Superior temporal gyrus (tissue), 1 donor: ENCODE results near the gene LRP5.

Experiments
- DNase-seq: peaks from one replicate; pipeline ENCODE4 v3.0.0-alpha.2; 2016; ENCODE audit errors: extremely low spot score

The LRP5 gene

DNA sequence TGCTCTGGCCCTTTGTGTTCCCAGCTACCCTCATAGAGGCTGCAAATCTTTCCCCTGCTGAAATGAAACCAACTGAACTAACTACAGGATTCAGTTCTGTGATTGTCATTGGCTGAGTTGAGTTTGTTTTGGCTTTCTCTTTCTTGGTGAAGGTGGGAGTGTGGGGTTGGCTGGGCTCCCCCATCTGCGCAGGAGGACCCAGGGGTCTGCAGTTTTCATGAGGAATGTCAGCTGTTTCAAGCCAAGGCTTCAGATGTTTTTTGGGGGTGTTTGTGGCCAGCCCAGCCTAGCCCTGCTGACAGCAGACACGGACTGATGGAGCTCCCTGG is 34.0 kb downstream of the LRP5 start:
- no peak for DNase-seq

DNA sequence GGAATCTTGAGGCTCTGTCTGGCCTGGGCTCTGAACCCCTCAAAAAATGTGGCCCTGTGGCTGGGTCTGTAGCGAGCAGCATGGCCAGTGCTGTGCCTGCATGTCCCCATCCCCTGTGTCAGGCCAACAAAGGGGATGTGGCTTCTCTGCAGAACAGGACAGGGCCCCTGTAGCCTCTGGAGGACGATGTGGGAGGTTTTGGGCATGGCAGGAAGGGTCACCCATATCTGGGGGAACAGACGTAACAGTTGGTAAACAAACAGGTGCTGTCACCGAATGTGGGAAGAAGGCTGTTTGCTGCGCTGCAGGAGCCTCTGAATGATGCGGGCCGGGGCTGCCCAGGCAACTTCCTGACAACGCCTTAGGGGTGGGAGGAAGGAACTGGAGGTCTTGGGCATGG is 35.0 kb downstream of the LRP5 start:
- DNase-seq, result no peak

DNA sequence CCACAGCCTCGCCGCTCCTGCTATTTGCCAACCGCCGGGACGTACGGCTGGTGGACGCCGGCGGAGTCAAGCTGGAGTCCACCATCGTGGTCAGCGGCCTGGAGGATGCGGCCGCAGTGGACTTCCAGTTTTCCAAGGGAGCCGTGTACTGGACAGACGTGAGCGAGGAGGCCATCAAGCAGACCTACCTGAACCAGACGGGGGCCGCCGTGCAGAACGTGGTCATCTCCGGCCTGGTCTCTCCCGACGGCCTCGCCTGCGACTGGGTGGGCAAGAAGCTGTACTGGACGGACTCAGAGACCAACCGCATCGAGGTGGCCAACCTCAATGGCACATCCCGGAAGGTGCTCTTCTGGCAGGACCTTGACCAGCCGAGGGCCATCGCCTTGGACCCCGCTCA is 35.5 kb downstream of the LRP5 start:
- DNase-seq, result no peak

DNA sequence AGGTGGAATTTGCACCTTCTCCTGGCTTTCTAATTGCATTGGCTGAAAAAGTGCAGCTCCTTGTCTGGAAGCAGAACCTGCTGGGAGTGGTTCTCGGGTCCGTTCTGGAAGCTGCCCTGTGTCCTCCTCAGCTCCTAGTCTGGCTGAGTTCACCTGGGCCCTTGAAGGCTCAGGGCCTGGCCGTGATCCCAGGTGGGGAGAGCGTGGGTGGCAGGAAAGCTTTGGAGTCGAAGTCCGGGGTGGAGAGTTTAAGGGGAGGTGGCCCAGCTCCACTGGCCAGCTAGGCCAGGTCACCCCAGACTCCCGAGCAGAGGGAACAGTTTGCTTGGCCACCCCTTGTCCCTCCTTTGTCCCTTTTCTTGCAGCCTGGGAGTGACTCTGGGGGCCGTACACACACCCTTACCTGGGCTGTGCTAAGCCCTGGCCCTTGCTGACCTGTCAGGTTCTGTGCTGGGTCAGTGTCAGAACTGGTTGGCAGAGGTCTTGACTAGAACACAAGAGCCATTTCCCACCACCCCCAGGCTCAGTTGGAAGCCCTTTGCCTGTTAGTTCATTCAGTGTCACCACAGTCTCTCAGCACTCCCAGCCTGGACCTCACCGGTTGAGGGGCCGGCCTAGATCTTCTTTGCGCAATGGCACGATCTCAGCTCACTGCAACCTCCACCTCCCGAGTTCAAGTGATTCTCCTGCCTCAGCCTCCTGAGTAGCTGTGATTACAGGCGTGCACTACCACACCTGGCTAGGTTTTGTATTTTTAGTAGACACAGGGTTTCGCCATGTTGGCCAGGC is 37.3 kb downstream of the LRP5 start:
- DNase-seq, result no peak

GRCh38 chr11:68350759-68351449 is 38.5 kb downstream of the LRP5 start:
- no peak for DNase-seq

DNA sequence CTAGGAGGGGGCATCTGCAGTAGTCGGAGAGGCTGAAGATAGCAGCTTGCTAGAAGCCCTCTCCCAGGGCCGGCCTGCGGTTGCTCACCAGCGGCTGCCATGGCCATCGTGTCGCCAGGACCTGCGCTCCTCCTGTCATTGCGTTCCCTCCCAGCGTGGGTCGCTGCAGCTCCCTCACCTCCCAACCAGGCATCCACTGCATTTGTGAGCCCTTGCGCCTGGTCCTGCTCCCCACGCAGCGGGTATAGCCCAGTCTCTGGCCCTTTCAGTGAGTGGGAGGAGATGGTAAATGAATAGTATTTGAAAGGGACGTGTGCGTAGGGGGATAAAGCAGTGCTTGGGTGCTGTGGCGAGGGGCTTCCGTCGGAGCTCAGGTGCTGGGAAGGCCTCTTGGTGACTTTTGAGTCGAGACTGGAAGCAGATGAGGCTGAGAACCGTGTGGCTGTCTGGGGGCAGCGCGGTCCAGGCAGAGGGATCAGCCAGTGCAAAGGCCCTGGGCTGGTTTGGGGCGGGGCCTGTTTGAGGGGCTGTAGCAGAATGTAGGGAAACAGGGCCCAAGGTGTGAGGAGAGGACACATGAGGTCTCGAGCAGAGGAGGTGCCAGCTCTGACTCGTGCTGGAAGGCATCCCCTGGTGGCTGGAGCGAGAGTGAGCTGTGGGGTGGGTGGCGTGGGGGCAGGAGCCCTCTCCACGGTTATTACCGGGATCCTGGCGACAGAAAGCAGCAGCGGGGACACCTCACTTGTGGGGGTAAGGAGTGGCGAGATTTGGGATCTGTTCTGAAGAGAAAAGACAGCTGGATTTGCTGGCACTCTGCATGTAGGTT is 39.3 kb downstream of the LRP5 start:
- DNase-seq, result no peak

DNA sequence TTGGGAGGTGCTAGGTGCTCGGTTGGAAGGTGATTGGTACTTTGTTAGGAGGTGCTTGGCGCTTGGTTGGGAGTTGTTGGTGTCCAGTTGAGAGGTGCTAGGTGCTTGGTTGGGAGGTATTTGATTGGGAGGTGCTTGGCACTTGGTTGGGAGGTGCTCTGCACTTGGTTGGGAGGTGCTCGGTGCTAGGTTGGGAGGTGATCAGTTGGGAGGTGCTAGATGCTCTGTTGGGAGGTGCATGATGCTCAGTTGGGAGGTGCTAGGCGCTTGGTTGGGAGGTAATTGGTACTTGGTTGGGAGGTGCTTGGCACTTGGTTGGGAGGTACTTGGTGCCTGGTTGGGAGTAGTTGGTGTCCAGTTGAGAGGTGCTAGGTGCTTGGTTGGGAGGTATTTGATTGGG is 40.2 kb downstream of the LRP5 start:
- no peak for DNase-seq

GRCh38 chr11:68353118-68353517 is 40.7 kb downstream of the LRP5 start:
- DNase-seq, result no peak

- no peak for DNase-seq
Observed at GRCh38 chr11:68353669-68354068, 41.3 kb downstream of the LRP5 start.

GRCh38 chr11:68354148-68354872 is 41.9 kb downstream of the LRP5 start:
- no peak for DNase-seq

DNA sequence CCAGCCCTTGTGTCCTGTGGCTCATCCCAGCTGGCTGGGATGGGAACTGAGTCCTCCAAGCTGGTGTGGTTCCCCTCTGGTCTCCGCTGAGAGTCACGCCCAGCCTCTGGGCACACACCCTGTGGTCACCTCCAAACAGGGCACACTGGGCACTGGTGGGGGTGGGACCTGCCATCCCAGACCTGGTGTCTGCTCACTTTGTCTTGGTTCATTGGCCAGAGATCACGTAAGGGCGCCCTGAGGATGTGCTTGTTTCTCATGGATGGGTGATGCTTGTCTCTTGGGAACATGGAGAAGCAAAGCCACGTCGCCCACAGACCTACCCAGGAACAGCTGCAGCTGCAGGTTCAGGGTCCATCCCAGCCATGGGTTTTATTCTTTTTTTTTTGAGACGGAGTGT is 43.1 kb downstream of the LRP5 start:
- no peak for DNase-seq

DNA sequence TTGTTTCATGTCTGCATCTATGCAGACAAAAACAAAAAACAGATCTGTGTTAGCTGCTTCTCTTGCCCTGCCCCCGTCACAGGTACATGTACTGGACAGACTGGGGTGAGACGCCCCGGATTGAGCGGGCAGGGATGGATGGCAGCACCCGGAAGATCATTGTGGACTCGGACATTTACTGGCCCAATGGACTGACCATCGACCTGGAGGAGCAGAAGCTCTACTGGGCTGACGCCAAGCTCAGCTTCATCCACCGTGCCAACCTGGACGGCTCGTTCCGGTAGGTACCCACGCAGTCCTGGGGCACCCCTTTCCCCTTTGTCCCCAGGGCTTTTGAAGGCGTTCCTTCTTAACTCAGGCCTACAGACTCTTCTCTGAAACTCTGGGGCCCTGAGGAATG is 45.2 kb downstream of the LRP5 start:
- no peak for DNase-seq

DNA sequence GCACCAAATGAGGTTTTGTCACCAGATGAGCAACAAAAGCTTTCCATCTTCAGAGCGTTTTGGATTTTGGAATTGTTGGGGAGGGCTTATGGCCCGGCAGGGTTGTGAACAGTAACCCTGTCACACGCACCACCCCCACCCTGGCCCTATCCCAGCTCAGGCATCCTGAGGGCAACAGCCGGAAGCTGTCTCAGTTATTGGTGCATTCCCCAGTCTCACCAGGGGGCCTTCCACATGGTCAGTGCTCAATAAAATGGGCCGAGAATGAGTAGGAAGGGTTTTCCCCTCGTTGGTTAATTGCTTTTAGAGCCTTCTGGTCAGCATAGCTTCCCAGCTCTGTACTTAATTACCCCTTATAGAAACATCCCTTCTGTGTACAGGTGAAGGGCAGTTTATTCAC is 46.0 kb downstream of the LRP5 start:
- DNase-seq, result no peak

DNA sequence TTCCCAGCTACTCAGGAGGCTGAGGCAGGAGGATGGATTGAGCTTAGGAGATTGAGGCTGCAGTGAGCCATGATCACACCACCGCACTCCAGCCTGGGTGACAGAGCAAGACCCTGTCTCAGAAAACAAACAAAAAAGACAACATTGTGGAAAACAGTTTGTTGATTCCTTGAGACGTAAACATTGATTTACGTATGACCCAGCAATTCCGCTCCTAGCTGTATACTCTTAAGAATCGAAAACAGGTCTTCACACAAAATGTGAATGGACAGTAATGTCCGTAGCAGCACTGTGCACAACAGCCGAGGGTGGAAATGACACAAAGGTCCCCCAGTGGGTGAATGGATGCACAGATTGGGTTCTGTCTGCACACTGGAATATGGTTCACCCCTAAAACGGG is 49.3 kb downstream of the LRP5 start:
- no peak for DNase-seq

DNA sequence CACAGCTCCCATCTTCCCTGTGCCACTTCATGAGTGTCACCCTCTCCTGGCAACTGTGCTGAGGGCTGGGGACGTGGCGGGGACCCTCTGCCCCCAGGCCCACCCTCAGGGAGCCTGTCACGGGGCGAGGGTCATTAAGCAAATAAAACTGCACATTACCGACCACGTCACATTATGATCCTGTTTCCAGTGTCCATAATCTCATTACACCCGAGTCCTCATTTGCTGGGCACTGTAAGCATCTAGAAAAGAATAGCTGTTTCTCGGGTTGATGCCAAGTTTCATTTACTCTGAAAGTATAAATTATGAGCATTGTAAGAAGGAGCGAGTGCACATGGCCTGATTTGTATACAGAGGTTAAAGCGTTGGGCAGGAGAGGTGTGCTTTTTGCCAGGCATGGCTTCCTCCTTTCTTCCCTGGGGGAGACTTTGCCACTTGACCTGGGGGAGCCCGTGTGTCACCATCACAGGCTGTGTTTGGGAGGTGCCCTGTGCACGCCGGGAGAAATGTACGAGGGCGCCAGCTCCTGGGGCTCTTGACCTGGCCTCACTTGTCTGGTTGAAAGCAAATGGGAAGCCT is 50.5 kb downstream of the LRP5 start:
- no peak for DNase-seq

GRCh38 chr11:68363776-68364175 is 51.4 kb downstream of the LRP5 start:
- no peak for DNase-seq

DNA sequence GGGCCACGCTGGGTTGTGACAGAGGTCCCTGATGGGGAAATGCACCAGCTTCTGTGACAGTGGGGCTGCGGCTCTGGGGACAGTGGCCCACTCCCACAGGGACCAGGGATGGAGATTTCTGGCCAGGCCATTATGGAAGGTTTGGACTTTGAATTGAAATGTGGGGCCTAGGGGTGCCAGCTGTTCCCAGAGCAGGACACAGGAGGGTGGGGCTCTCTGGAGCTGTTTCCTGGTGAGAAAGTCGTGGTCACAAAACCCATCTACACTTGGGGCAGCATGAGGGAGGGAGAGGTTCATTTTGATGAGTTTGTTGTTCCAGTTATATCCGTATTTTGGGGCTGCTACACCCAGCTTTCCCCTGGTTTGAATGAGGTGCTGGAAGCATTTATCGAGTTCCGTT is 52.2 kb downstream of the LRP5 start:
- DNase-seq, result no peak

- no peak for DNase-seq
Observed at GRCh38 chr11:68365943-68366435, 53.6 kb downstream of the LRP5 start.

GRCh38 chr11:68367252-68367651 is 54.9 kb downstream of the LRP5 start:
- no peak for DNase-seq

DNA sequence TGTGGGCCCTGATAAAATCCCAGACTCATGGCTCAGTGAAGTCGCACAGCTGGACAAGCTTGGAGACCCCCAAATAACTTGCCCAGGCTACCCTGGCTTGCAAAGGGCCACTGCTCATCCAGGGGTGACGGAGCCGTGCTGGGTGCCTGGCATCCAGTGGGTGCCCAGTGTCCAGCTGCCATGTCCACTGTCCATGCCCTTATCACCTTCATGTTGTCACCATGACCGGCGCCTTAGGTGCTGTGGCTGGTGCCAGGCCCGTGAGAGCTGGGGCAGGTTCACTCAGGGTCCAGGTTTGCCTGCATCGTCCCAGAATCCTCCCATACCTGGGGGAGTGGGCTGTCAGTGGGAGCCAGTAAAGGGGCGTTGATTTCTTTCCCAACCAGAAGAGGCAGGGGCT is 57.4 kb downstream of the LRP5 start:
- DNase-seq, result no peak
